HepG2 (cell line): ENCODE measurements around the gene AUTS2. TPM values are rescaled to one million over a fixed set of nuclear protein-coding genes. Genes with fewer than 3 reads are reported as not detected.

Source experiments
- AHDC1 ChIP-seq: sonication (generic); formaldehyde crosslinking; IDR thresholded peaks from 2 replicates; pipeline ENCODE4 v1.5.1; 2020; ENCODE audit warnings: mild to moderate bottlenecking, missing genetic modification reagents, borderline replicate concordance
- FIP1L1 ChIP-seq: fragments of 200-400 bp; formaldehyde crosslinking; IDR thresholded peaks from 2 replicates; pipeline ENCODE4 v1.6.1; 2018; ENCODE audit warnings: low read depth, mild to moderate bottlenecking, low read length, moderate library complexity, borderline replicate concordance; ENCODE audit not compliant: insufficient read depth
- HMG20A ChIP-seq: IDR thresholded peaks from 2 replicates; pipeline ENCODE4 v1.6.1; 2016; ENCODE audit warnings: borderline replicate concordance
- MEF2D ChIP-seq: sonication (generic); formaldehyde crosslinking; IDR thresholded peaks from 2 replicates; pipeline ENCODE4 v1.5.1; 2020; ENCODE audit warnings: mild to moderate bottlenecking, missing genetic modification reagents
- MLX ChIP-seq: IDR thresholded peaks from 2 replicates; pipeline ENCODE4 v1.6.1; 2016
- NCOA2 ChIP-seq: sonication (generic); formaldehyde crosslinking; IDR thresholded peaks from 2 replicates; pipeline ENCODE4 v1.8.0; 2022; ENCODE audit warnings: inconsistent platforms
- NR2C2 ChIP-seq: sonication (generic); formaldehyde crosslinking; IDR thresholded peaks from 2 replicates; pipeline ENCODE4 v1.4.0; 2020; ENCODE audit warnings: missing genetic modification reagents, mild to moderate bottlenecking, moderate library complexity, borderline replicate concordance
- THYN1 ChIP-seq: sonication (generic); formaldehyde crosslinking; IDR thresholded peaks from 2 replicates; pipeline ENCODE4 v1.8.1; 2023; ENCODE audit warnings: low read depth, mild to moderate bottlenecking, moderate library complexity, missing genetic modification reagents, borderline replicate concordance
- XRCC5 ChIP-seq: fragments of 200-400 bp; formaldehyde crosslinking; optimal IDR thresholded peaks from 2 replicates; pipeline ENCODE3; 2017; ENCODE audit warnings: mild to moderate bottlenecking, low read length
- ZBTB20 ChIP-seq: sonication (generic); formaldehyde crosslinking; IDR thresholded peaks from 2 replicates; pipeline ENCODE4 v1.8.1; 2023; ENCODE audit warnings: missing genetic modification reagents, low read depth, mild to moderate bottlenecking, borderline replicate concordance
- ZNF354B ChIP-seq: sonication (generic); formaldehyde crosslinking; IDR thresholded peaks from 2 replicates; pipeline ENCODE4 v1.8.0; 2022; ENCODE audit warnings: mild to moderate bottlenecking, missing genetic modification reagents
- ZNF552 ChIP-seq: sonication (generic); formaldehyde crosslinking; IDR thresholded peaks from 2 replicates; pipeline ENCODE4 v1.9.0; 2022; ENCODE audit warnings: missing genetic modification reagents, mild to moderate bottlenecking, borderline replicate concordance
- ZNF598 ChIP-seq: sonication (generic); formaldehyde crosslinking; IDR thresholded peaks from 2 replicates; pipeline ENCODE4 v1.5.1; 2020; ENCODE audit warnings: mild to moderate bottlenecking, missing genetic modification reagents, borderline replicate concordance
- ZNF878 ChIP-seq: sonication (generic); formaldehyde crosslinking; IDR thresholded peaks from 2 replicates; pipeline ENCODE4 v1.8.1; 2023; ENCODE audit warnings: mild to moderate bottlenecking, missing genetic modification reagents, moderate library complexity
- polyA plus RNA-seq, 8 experiments: library from polyadenylated mRNA; depleted of rRNA in 3 of 8; stranded (reverse) in 7 of 8; unstranded in 1 of 8; fragments of >200 nt; fragmentation: Illumina TruSeq in 4 of 8; extraction: Trizol in 4 of 8; gene quantifications; 2 replicates each; pipeline versions ENCODE4 v1.2.1 to v1.2.3, GENCODE V29; 2011 to 2016; ENCODE audit warnings: low read depth in 4 of 8, missing spikeins in 1 of 8, mixed read lengths in 1 of 8; ENCODE audit not compliant: insufficient read depth in 1 of 8
- total RNA-seq, 5 experiments: library from RNA; depleted of rRNA; stranded (reverse); fragments of >200 nt; fragmentation: Illumina TruSeq; extraction: Trizol; gene quantifications; 2 replicates each; pipeline ENCODE4 v1.2.3, GENCODE V29; 2016; ENCODE audit warnings: low read depth in 1 of 5
- TF ChIP-seq, protein P1 (sequence below): IDR thresholded peaks from 2 replicates; pipeline ENCODE4 v1.4.0; 2020; ENCODE audit warnings: mild to moderate bottlenecking, missing genetic modification reagents
- TF ChIP-seq, protein P2 (sequence below): sonication (generic); formaldehyde crosslinking; IDR thresholded peaks from 2 replicates; pipeline ENCODE4 v1.4.0; 2020; ENCODE audit warnings: missing genetic modification reagents

The AUTS2 gene
- total and polyA plus RNA-seq, 2 of the 13 experiments (the other 11 are each of a cell fraction or from before 2014, with no cell fraction given), result 0.38 TPM; not detected in 1

DNA sequence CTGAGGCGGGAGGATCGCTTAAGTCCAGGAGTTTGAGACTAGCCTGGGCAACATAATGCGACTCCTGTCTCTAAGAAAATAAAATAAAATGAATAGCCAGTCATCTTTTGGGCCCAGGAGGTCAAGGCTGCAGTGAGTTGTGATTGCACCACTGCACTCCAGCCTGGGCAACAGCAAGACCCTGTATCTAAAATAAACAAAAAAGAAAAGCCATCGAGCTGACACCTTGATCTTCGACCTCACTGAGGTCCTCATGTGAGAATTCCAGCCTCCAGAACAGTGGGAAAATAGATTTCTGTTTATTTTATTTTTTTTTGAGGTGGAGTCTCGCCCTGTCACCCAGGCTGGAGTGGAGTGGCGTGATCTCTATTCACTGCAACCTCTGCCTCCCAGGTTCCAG, 1232.2 kb downstream of the AUTS2 start (continued):
- TF ChIP-seq, protein P1, sequence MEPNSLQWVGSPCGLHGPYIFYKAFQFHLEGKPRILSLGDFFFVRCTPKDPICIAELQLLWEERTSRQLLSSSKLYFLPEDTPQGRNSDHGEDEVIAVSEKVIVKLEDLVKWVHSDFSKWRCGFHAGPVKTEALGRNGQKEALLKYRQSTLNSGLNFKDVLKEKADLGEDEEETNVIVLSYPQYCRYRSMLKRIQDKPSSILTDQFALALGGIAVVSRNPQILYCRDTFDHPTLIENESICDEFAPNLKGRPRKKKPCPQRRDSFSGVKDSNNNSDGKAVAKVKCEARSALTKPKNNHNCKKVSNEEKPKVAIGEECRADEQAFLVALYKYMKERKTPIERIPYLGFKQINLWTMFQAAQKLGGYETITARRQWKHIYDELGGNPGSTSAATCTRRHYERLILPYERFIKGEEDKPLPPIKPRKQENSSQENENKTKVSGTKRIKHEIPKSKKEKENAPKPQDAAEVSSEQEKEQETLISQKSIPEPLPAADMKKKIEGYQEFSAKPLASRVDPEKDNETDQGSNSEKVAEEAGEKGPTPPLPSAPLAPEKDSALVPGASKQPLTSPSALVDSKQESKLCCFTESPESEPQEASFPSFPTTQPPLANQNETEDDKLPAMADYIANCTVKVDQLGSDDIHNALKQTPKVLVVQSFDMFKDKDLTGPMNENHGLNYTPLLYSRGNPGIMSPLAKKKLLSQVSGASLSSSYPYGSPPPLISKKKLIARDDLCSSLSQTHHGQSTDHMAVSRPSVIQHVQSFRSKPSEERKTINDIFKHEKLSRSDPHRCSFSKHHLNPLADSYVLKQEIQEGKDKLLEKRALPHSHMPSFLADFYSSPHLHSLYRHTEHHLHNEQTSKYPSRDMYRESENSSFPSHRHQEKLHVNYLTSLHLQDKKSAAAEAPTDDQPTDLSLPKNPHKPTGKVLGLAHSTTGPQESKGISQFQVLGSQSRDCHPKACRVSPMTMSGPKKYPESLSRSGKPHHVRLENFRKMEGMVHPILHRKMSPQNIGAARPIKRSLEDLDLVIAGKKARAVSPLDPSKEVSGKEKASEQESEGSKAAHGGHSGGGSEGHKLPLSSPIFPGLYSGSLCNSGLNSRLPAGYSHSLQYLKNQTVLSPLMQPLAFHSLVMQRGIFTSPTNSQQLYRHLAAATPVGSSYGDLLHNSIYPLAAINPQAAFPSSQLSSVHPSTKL (CRISPR knock-in tag), result peak; percentile 84
- TF ChIP-seq, protein P2, sequence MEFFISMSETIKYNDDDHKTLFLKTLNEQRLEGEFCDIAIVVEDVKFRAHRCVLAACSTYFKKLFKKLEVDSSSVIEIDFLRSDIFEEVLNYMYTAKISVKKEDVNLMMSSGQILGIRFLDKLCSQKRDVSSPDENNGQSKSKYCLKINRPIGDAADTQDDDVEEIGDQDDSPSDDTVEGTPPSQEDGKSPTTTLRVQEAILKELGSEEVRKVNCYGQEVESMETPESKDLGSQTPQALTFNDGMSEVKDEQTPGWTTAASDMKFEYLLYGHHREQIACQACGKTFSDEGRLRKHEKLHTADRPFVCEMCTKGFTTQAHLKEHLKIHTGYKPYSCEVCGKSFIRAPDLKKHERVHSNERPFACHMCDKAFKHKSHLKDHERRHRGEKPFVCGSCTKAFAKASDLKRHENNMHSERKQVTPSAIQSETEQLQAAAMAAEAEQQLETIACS (CRISPR knock-in tag), result no peak
- peak; percentile 77 for TF ChIP-seq NR2C2 (CRISPR knock-in tag)
- TF ChIP-seq NCOA2 (CRISPR knock-in tag), result peak; percentile 81
- peak; percentile 44; the same call in 1 of the 2 replicates for TF ChIP-seq HMG20A (CRISPR knock-in tag)
- peak; percentile 71; the same call in 1 of the 2 replicates for TF ChIP-seq AHDC1 (CRISPR knock-in tag)
- 0 out of 2 replicates have a peak, but pooled peaks have one; percentile 46 for TF ChIP-seq MEF2D (CRISPR knock-in tag)
- TF ChIP-seq THYN1 (CRISPR knock-in tag), result no peak
- TF ChIP-seq ZNF552 (CRISPR knock-in tag), result no peak
- TF ChIP-seq XRCC5, result no peak
- no peak for TF ChIP-seq FIP1L1
- TF ChIP-seq ZNF354B (CRISPR knock-in tag), result no peak
- TF ChIP-seq ZBTB20 (CRISPR knock-in tag), result no peak
- TF ChIP-seq ZNF598 (CRISPR knock-in tag), result no peak
- TF ChIP-seq MLX (CRISPR knock-in tag), result no peak
- no peak for TF ChIP-seq ZNF878
